Ureter (tissue), 1 donor: ENCODE data around the gene NR3C2. TPM values are rescaled to one million over a fixed set of nuclear protein-coding genes. Genes with fewer than 3 reads are reported as not detected.

Experiments
- DNase-seq: peaks from one replicate; pipeline ENCODE4 v3.0.0-alpha.2; 2020; ENCODE audit warnings: low spot score
- total RNA-seq: library from RNA; stranded (reverse); gene quantifications from one replicate; pipeline ENCODE4 v1.2.4, GENCODE V29; 2023
- donor health status: DM: yes; HTN: yes; CAD: no.

The NR3C2 gene
- total RNA-seq, 1 donor from 2014 or later = 31.6 TPM

DNA sequence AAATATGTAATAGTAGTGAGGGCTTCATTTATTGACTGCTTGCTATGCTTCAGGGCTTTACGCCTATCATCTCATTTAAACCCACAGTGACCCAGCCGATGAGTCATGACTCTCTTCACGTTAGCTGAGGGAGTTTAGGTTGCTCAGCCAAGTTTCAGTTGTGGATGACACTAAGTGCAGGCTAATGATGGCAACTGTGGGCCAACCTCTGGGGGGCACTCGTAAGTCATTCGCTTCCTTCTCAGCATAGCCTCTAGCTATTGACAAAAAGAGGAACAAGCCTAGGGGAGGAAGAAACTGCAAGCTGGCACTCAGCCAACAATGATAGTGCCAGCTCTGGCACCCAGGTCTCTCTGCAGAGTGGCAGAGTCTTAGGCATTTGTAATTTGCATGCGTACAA is 385.3 kb downstream of the NR3C2 start:
- DNase-seq = peak; percentile 58

DNA sequence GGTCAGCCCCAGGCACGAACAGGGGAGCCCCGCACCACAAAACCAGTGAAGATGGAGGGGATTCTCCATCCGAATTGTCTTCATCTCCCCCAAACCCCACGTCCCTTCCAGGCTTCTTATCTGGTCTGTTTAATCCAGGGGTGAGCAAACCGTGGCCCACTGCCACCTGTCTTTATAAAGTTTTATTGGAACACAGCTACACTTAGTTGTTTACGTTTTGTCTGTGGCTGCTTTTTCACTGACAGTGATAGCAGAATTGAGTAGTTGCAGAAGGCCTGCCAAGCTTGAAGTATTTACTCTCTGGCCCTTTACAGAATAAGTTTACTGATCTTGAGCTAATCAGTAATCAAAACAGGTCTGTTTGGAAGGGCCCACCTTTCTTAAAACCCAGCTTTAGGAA is 386.4 kb downstream of the NR3C2 start:
- DNase-seq = no peak

DNA sequence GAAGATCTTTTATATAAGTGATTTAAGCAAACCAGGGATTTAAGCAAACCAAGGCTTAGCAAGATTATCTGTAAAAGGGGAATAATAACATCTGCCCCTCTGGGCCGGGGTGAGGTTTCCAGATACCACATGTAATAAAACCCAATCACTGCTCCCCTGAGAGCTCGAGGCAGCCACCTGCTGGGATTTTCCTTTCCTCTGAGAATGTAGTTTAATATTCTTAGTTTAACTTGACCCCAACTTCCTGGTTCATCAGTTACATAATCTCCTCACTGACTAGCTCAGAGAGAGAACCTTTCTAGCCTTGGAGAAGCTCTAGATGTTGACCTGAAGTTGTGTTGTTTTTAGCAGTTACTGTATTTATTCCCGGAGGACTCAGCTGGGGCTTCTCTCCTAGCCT is 387.9 kb downstream of the NR3C2 start:
- no peak for DNase-seq

DNA sequence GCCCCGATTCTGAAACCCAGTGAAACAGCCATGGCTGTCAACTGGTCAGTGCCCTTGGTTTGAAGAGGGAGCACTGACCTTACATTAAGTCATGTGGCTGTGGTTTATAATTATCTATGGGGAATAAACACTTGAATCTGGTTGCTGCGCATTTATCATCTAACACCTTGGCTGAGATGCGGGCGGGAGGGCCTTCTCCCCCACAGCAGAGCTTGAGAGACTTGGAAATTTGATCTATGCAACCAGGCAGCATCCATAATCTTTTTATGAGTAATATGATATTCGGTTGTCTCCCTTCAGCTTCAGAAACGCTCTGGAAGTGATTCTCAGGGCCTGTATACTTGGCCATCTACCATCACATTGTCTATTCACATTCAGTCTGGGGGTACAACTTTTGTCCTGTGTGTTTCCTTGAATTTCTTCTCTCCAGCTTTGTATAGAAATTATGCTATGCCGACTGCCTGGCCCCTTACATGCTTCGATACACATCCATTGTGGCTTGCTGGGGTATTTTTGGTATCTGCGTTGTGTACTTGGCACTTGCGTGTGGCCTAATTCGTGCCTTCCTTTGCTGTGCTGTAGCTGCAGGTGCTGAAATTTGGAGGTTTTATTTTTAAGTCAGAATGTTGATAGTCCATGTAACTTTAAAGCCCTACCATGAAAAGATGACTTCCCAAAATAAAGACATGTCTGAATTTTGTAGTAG is 388.8 kb downstream of the NR3C2 start:
- DNase-seq = no peak

DNA sequence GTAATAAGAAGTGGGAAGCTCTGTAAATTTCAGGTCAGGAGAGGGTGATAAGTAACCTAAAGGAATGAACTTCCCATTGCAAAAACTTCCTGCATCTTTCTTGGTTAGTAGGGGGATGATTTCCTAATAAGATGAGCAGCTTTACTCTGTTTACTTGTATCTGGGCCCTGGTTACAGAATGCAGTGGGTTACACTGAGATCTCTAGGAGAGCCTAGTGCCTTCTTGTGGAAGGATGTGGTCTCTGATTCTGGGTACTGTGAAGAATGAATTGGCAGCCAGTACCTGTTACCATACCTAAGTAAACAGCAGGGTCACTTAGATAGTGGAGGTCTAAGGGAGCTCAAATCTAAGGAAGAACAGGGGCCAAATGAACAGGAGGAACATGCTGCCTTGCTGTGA is 389.8 kb downstream of the NR3C2 start:
- DNase-seq = no peak

GRCh38 chr4:148051403-148051802 is 390.8 kb downstream of the NR3C2 start:
- DNase-seq = no peak

GRCh38 chr4:148048598-148048997 is 393.6 kb downstream of the NR3C2 start:
- no peak for DNase-seq

DNA sequence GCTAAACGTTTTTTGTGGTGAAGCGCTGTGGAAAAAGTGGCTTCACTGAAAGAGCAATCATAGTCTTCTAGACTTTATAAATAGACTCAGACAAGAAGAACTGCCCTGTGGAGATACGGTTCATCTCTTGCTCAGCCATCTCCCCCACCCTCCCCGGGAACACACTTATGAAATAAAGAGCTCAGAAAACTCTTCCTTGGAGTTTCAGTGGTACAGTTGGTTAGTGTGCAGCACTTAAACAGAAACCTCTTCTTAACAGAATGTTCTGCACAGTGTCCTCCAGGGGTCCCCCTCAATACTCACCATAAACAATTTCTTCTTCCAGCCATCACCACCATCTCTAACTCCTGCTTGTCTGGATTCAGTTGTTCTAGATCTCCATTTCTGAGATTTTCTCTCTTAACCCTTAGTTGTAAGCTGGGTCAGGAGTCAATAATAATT is 397.3 kb downstream of the NR3C2 start:
- DNase-seq = no peak

- no peak for DNase-seq
These were observed 397.9 kb downstream of the NR3C2 start for GRCh38 chr4:148044089-148044911.

- no peak for DNase-seq
These were observed 400.4 kb downstream of the NR3C2 start for GRCh38 chr4:148041606-148042329.

GRCh38 chr4:148034813-148035212 is 407.4 kb downstream of the NR3C2 start:
- no peak for DNase-seq

GRCh38 chr4:148030193-148030873 is 411.9 kb downstream of the NR3C2 start:
- DNase-seq = no peak

DNA sequence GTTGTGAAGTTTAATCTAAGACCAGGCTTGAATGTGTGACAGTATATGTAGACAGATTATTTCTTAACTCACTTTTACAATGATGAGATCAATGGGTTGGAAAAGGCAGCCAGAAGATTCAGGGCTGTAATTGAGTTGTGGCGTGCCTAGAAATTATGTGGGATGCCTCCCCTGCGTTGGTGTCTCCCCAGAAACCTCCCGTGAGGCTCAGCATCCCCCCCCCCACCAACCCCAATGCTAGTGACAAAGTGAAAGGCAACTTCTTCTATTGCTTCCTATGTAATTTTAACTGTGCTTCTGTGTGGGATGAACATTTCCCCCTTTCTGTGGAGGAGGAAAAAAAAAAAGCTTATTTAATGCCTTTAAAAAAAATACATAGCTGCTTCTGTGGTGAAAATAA is 412.4 kb downstream of the NR3C2 start:
- no peak for DNase-seq
